ENCODE results near the gene LGALS9. TPM values are rescaled to one million over a fixed set of nuclear protein-coding genes. Genes with fewer than 3 reads are reported as not detected.

The LGALS9 gene
- total RNA-seq, 4 donors from 2014 or later: 20.2 to 76.1 (median 23.9) TPM

DNA sequence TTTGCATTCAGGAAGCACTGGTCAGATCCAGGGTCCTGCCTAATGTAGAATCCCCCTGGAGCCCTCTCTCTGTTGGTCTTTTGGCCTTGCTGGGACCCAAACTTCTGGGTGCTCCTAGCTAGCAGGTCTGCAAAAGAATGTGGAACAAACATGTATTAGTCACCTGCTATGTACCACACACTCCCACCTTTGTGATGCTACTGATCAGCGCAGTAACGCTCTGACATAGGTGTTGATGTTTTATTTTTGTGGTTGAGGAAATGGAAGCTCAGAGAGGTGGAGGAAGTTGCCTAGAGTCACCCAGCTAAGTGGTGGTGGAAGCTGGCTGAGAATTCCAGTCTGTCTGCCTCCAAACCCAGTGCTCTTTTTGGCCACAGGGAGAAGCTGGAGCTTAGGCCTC, 35.8 kb upstream of the LGALS9 start:
- Histone ChIP-seq H3K9me3 (no peaks in the 10 kb centered on the region), H3K27ac (no peak overlapping the region), H3K36me3 (peaks cover 10 to 91% (median 16%) of the 10 kb centered on the region in 3 donors), H3K4me3 (no peak overlapping the region), H3K27me3 (no peaks in the 10 kb centered on the region), H3K4me1 (peaks cover 0 to 3% (median 0%) of the 10 kb centered on the region in 3 donors)
- intact Hi-C loops (cut with DNase I): loop anchor here (10.0 kb wide), 1 partner anchor 140 kb away; the partner anchor contains the start of gene KSR1
- DNase-seq: no peak
- 79 to 100% methylated on average over 2 of the region's 2 CpGs for WGBS, 2 donors
- TF ChIP-seq, protein P1, sequence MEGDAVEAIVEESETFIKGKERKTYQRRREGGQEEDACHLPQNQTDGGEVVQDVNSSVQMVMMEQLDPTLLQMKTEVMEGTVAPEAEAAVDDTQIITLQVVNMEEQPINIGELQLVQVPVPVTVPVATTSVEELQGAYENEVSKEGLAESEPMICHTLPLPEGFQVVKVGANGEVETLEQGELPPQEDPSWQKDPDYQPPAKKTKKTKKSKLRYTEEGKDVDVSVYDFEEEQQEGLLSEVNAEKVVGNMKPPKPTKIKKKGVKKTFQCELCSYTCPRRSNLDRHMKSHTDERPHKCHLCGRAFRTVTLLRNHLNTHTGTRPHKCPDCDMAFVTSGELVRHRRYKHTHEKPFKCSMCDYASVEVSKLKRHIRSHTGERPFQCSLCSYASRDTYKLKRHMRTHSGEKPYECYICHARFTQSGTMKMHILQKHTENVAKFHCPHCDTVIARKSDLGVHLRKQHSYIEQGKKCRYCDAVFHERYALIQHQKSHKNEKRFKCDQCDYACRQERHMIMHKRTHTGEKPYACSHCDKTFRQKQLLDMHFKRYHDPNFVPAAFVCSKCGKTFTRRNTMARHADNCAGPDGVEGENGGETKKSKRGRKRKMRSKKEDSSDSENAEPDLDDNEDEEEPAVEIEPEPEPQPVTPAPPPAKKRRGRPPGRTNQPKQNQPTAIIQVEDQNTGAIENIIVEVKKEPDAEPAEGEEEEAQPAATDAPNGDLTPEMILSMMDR (IDR thresholded peaks at IDR 0.05): no peak
- no peak for TF ChIP-seq POLR2A (IDR thresholded peaks at IDR 0.05)

DNA sequence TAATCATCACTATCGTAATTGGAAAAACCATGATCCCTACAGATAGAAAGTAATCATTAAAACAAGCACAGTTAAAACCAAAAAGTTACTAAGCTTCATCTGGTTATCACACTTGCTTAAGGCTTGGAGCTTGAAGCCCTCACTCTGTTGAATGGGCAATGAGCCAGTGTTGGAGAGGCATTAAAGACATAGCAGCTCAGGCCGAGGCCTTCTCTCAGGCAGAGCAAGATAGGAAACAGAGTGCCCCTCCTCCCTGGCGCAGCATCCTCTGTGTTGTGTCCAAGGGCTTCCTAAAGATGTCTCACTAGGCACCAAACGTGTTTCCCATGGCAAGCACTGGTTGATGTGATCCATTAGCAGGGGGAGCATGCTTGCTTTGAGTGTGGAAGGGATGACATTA, 34.9 kb upstream of the LGALS9 start:
- 59 to 69% methylated on average over 3 to 4 of the region's 4 CpGs for WGBS, 2 donors
- Histone ChIP-seq H3K36me3 (peaks cover 10 to 91% (median 16%) of the 10 kb centered on the region in 3 donors), H3K27ac (no peak overlapping the region), H3K4me1 (peaks cover 0 to 12% (median under 1%) of the 10 kb centered on the region in 3 donors), H3K27me3 (no peaks in the 10 kb centered on the region), H3K9me3 (no peaks in the 10 kb centered on the region), H3K4me3 (no peak overlapping the region)
- intact Hi-C loops (cut with DNase I): loop anchor here (10.0 kb wide), 1 partner anchor 141 kb away; the partner anchor contains the start of gene KSR1
- DNase-seq: no peak
- TF ChIP-seq POLR2A (IDR thresholded peaks at IDR 0.05): no peak
- TF ChIP-seq, protein P1 (IDR thresholded peaks at IDR 0.05): no peak

DNA sequence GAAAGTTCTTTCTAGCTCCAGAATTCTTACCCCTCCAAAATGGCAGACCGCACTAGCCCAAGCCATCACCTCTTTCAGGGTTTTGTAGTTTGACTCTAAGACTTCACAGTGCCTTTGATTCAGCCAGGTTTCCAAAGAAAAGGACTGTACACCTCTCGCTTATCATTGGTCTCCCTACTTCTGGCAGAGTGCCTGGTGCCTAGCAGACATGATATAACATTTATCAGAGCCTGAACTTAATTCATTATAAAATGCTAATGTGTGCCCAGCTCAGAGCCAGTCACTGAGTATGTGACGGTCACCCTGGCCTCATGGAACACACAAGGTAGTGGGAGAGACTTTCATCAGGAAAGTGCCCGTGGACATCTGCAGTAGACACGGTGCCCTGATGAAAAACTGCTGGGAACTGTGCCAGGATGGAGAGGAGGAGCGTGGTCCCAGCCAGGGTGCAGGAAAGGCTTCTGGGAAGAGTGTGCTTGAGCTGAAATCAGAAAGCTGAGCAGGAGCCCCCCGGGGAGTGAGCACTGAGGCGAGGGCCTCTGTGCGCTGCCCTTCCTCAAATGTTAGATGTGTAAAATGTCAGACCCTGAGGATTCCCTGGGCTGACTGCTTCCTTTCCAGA, 34.3 kb upstream of the LGALS9 start:
- DNase-seq: no peak
- H3K36me3 ChIP-seq: peaks cover 10 to 88% (median 16%) of the 10 kb centered on the region in 3 donors

DNA sequence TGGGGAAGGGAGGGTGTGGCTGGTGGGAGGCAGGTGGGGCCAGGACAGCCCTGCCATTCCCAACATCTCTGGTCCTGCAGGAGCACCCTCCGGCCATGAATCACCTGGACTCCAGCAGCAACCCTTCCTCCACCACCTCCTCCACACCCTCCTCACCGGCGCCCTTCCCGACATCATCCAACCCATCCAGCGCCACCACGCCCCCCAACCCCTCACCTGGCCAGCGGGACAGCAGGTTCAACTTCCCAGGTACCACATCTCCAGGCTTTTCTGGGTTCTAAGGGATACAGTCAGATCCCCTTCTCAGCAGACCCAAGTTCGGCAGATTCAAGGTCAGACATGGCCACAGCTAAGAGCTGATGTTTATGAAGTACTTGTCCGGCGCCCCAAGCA, 33.8 kb upstream of the LGALS9 start:
- DNase-seq: no peak
- peaks cover 4 to 22% (median 6%) of the 10 kb centered on the region in 3 donors for H3K4me1 ChIP-seq
- 75 to 93% methylated on average over 8 to 10 of the region's 10 CpGs for WGBS, 2 donors
- TF ChIP-seq, protein P1 (IDR thresholded peaks at IDR 0.05): no peak
- TF ChIP-seq POLR2A (IDR thresholded peaks at IDR 0.05): no peak
- peaks cover 10 to 85% (median 13%) of the 10 kb centered on the region in 3 donors for H3K36me3 ChIP-seq
- no peak overlapping the region for H3K27ac ChIP-seq
- intact Hi-C loops (cut with DNase I): loop anchor here (10.0 kb wide), 1 partner anchor 142 kb away; the partner anchor contains the start of gene KSR1
- no peaks in the 10 kb centered on the region for H3K9me3 ChIP-seq
- no peaks in the 10 kb centered on the region for H3K27me3 ChIP-seq
- H3K4me3 ChIP-seq: no peak overlapping the region

More for the DNA sequence above, 34.3 kb upstream of the LGALS9 start:
- H3K27ac ChIP-seq: no peak overlapping the region
- no peaks in the 10 kb centered on the region for H3K9me3 ChIP-seq
- no peaks in the 10 kb centered on the region for H3K27me3 ChIP-seq
- H3K4me1 ChIP-seq: peaks cover 4 to 17% (median 6%) of the 10 kb centered on the region in 3 donors
- no peak for TF ChIP-seq POLR2A (IDR thresholded peaks at IDR 0.05)
- TF ChIP-seq, protein P1 (IDR thresholded peaks at IDR 0.05): no peak
- no peak overlapping the region for H3K4me3 ChIP-seq
- intact Hi-C loops (cut with DNase I): loop anchor here (10.0 kb wide), 1 partner anchor 142 kb away; the partner anchor contains the start of gene KSR1
- WGBS, 2 donors: 69 to 74% methylated on average over 9 of the region's 9 CpGs

DNA sequence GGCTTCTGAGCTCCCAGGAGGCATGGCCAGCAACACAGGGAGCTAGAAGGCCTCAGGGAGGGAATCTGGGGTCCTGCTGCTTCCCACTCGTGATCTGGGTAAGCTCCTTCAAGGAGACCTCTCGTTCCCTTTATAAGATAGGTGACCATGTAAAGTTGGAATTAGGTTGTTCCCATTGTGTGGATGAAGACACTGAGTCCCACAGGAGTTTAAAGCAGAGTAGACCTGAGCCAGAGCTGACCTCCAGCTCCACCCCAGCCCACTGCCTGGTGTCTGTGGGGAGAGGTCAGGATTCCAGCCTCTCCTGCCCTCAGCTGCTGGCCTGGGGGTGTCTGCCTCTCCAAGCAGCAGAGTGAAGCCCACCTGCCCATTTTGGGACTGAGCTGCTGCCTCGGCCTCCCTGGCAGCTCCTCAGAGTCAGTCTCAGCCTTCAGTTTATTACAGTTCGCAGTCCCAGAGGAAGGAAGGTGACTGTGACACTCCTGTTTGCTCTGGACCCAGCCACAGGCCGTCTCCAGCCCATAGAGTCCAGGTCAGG, 33.1 kb upstream of the LGALS9 start:
- H3K36me3 ChIP-seq: peaks cover 10 to 85% (median 13%) of the 10 kb centered on the region in 3 donors
- no peaks in the 10 kb centered on the region for H3K27me3 ChIP-seq
- H3K27ac ChIP-seq: no peak overlapping the region
- DNase-seq: no peak
- no peak overlapping the region for H3K4me3 ChIP-seq
- WGBS, 2 donors: 87% methylated on average over 4 of the region's 5 CpGs; no CpG with 5 or more reads in 1 of the 2 donors
- TF ChIP-seq POLR2A (IDR thresholded peaks at IDR 0.05): no peak
- TF ChIP-seq, protein P1 (IDR thresholded peaks at IDR 0.05): no peak
- H3K9me3 ChIP-seq: no peaks in the 10 kb centered on the region
- intact Hi-C loops (cut with DNase I): loop anchor here (10.0 kb wide), 1 partner anchor 143 kb away; the partner anchor contains the start of gene KSR1
- peaks cover 4 to 29% (median 6%) of the 10 kb centered on the region in 3 donors for H3K4me1 ChIP-seq

Data from esophagus squamous epithelium (tissue), 5 donors.